ENCODE measurements around the gene MAT2A. TPM values are rescaled to one million over a fixed set of nuclear protein-coding genes. Genes with fewer than 3 reads are reported as not detected.
A peak's percentile ranks its signal among the peaks of the same experiment; 100 is the strongest.

Gene MAT2A
- total RNA-seq, 1 experiment from 2014 or later = 250 TPM

- CTCF ChIA-PET = interaction anchor here (0.6 to 2.5 kb wide), 7 partner anchors 9 to 171 kb away, joined by 3 to 7 read pairs (median 4); partner anchors contain the start of genes C2orf68, RNF181 and VAMP8
- intact Hi-C loops (cut with micrococcal nuclease; ENCODE audit: unreplicated experiment) = loop anchor here (1.0 kb wide), 4 partner anchors 16 to 41 kb away; partner anchors contain the start of genes TMEM150A and VAMP8
Measured at GRCh38 chr2:85560812-85561279, 21.9 kb downstream of the MAT2A start.

GRCh38 chr2:85561280-85562212 is 22.6 kb downstream of the MAT2A start, which contains the start of gene GGCX:
TSS of gene GGCX (minus strand) at chr2:85561493. CDS start at chr2:85561428, 65 bp downstream.
- intact Hi-C loops (cut with micrococcal nuclease; ENCODE audit: unreplicated experiment) = loop anchor here (1.0 kb wide), 4 partner anchors 16 to 41 kb away; partner anchors contain the start of genes TMEM150A and VAMP8
- Histone ChIP-seq H3K36me3 (ENCODE audit: control insufficient read depth, insufficient read depth, low read length) (no peaks in the 10 kb centered on the region), H3K4me3 (ENCODE audit: low read depth, low read length) (peak within 1 kb of the TSS; percentile 65), H3K4me1 (peaks cover 34% of the 10 kb centered on the region), H3K9me3 (no peaks in the 10 kb centered on the region), H3K27me3 (replicated peaks; ENCODE audit: control insufficient read depth, insufficient read depth, low read length) (no peaks in the 10 kb centered on the region)
- peaks cover 26% of the 10 kb centered on the region for H3K4me1 Mint-ChIP-seq (ENCODE audit: low read depth, unreplicated experiment)
- ChIA-PET POLR2A (interaction anchor here (0.6 to 3.0 kb wide), 24 partner anchors 10 to 548 kb away, joined by 3 to 24 read pairs (median 7); partner anchors contain the start of genes C2orf68, ELMOD3, MAT2A and RETSAT), CTCF (interaction anchor here (0.6 to 2.5 kb wide), 13 partner anchors 9 to 720 kb away, joined by 3 to 13 read pairs (median 4); partner anchors contain the start of genes C2orf68, MAT2A, RNF181 and VAMP8)
- BruUV-seq (replicated peaks) = TSS peak; percentile 96
- no peaks in the 10 kb centered on the region for H3K27me3 Mint-ChIP-seq (ENCODE audit: insufficient read depth, unreplicated experiment)
- DNase-seq = peak; percentile 96 to 97
- TF ChIP-seq, protein P1, sequence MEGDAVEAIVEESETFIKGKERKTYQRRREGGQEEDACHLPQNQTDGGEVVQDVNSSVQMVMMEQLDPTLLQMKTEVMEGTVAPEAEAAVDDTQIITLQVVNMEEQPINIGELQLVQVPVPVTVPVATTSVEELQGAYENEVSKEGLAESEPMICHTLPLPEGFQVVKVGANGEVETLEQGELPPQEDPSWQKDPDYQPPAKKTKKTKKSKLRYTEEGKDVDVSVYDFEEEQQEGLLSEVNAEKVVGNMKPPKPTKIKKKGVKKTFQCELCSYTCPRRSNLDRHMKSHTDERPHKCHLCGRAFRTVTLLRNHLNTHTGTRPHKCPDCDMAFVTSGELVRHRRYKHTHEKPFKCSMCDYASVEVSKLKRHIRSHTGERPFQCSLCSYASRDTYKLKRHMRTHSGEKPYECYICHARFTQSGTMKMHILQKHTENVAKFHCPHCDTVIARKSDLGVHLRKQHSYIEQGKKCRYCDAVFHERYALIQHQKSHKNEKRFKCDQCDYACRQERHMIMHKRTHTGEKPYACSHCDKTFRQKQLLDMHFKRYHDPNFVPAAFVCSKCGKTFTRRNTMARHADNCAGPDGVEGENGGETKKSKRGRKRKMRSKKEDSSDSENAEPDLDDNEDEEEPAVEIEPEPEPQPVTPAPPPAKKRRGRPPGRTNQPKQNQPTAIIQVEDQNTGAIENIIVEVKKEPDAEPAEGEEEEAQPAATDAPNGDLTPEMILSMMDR (IDR thresholded peaks at IDR 0.05; ENCODE audit: insufficient read depth in 1 of 2, low read depth in 1 of 2, low read length in 1 of 2, severe bottlenecking in 1 of 2, unreplicated experiment in 1 of 2) = no peak
- H3K27ac Mint-ChIP-seq (ENCODE audit: unreplicated experiment) = peak within 1 kb of the TSS; percentile 98
- H3K4me3 Mint-ChIP-seq (ENCODE audit: unreplicated experiment) = peak within 1 kb of the TSS; percentile 96
- H3K9me3 Mint-ChIP-seq (ENCODE audit: unreplicated experiment) = no peaks in the 10 kb centered on the region
- H3K36me3 Mint-ChIP-seq (ENCODE audit: insufficient read depth, unreplicated experiment) = peaks cover 41% of the 10 kb centered on the region

More at GRCh38 chr2:85560812-85561279, 21.9 kb downstream of the MAT2A start:
- Mint-ChIP-seq H3K9me3 (ENCODE audit: unreplicated experiment) (no peaks in the 10 kb centered on the region), H3K27ac (ENCODE audit: unreplicated experiment) (peak overlapping the region; percentile 98), H3K36me3 (ENCODE audit: insufficient read depth, unreplicated experiment) (peaks cover 48% of the 10 kb centered on the region), H3K27me3 (ENCODE audit: insufficient read depth, unreplicated experiment) (no peaks in the 10 kb centered on the region), H3K4me1 (ENCODE audit: low read depth, unreplicated experiment) (peaks cover 26% of the 10 kb centered on the region), H3K4me3 (ENCODE audit: unreplicated experiment) (peak overlapping the region; percentile 96)
- BruUV-seq (replicated peaks) = no TSS peak
- no peaks in the 10 kb centered on the region for H3K27me3 ChIP-seq (replicated peaks; ENCODE audit: control insufficient read depth, insufficient read depth, low read length)
- POLR2A ChIA-PET = interaction anchor here (0.6 to 3.0 kb wide), 20 partner anchors 9 to 428 kb away, joined by 3 to 24 read pairs (median 7); partner anchors contain the start of genes ELMOD3, MAT2A, RETSAT and RNF181
- no peak for DNase-seq
- peaks cover 34% of the 10 kb centered on the region for H3K4me1 ChIP-seq
- no peaks in the 10 kb centered on the region for H3K9me3 ChIP-seq
- H3K4me3 ChIP-seq (ENCODE audit: low read depth, low read length) = peak overlapping the region; percentile 65
- H3K36me3 ChIP-seq (ENCODE audit: control insufficient read depth, insufficient read depth, low read length) = no peaks in the 10 kb centered on the region
- TF ChIP-seq, protein P1 (IDR thresholded peaks at IDR 0.05; ENCODE audit: insufficient read depth in 1 of 2, low read depth in 1 of 2, low read length in 1 of 2, severe bottlenecking in 1 of 2, unreplicated experiment in 1 of 2) = no peak

DNA sequence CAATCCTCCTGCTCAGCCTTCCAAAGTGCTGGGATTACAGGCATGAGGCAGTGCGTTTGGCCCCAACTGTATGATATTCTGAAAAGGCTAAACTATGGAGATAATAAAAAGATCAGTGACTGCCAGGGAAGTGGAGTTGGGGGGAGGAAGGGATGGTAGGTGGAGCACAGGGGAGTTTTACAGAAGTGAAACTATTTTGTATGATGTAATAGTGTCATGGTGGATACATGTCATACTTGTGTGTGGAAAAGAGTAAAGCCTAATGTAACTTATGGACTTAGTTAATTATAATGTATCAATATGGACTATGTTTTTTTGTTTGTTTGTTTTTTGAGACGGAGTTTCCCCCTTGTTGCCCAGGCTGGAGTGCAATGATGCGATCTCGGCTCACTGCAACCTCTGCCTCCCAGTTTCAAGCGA is 25.2 kb downstream of the MAT2A start:
- Mint-ChIP-seq H3K9me3 (ENCODE audit: unreplicated experiment) (no peaks in the 10 kb centered on the region), H3K27me3 (ENCODE audit: insufficient read depth, unreplicated experiment) (no peaks in the 10 kb centered on the region), H3K4me3 (ENCODE audit: unreplicated experiment) (no peak overlapping the region), H3K27ac (ENCODE audit: unreplicated experiment) (no peak overlapping the region), H3K4me1 (ENCODE audit: low read depth, unreplicated experiment) (peaks cover 14% of the 10 kb centered on the region), H3K36me3 (ENCODE audit: insufficient read depth, unreplicated experiment) (peaks cover 24% of the 10 kb centered on the region)
- Histone ChIP-seq H3K27me3 (replicated peaks; ENCODE audit: control insufficient read depth, insufficient read depth, low read length) (no peaks in the 10 kb centered on the region), H3K4me3 (ENCODE audit: low read depth, low read length) (no peak overlapping the region), H3K4me1 (peaks cover 18% of the 10 kb centered on the region), H3K9me3 (no peaks in the 10 kb centered on the region), H3K36me3 (ENCODE audit: control insufficient read depth, insufficient read depth, low read length) (no peaks in the 10 kb centered on the region)
- ChIA-PET CTCF (no interaction called here), POLR2A (interaction anchor here (0.5 to 0.7 kb wide), 3 partner anchors 20 to 443 kb away, joined by 3 to 4 read pairs (median 3); no protein-coding TSS in a partner anchor)
- BruUV-seq (replicated peaks) = no TSS peak
- DNase-seq = no peak
- intact Hi-C loops (cut with micrococcal nuclease; ENCODE audit: unreplicated experiment) = no loop called here
- TF ChIP-seq, protein P1 (IDR thresholded peaks at IDR 0.05; ENCODE audit: insufficient read depth in 1 of 2, low read depth in 1 of 2, low read length in 1 of 2, severe bottlenecking in 1 of 2, unreplicated experiment in 1 of 2) = no peak

Data from Caco-2 (cell line).